Fibroblast of skin of abdomen (primary cell): ENCODE results near the gene CCDC187.
"Not testable (repeated sequence)": the region's sequence is repeated elsewhere in the genome, so short reads cannot be mapped to it uniquely, and the experiment has no call there.

Experiments
- DNase-seq: peaks from one replicate; pipeline ENCODE4 v3.0.0-alpha.2; 2013

Gene CCDC187

GRCh38 chr9:136326761-136327303 is 22.9 kb upstream of the CCDC187 start:
- peak; percentile 16 for DNase-seq

- DNase-seq, result peak; percentile 77
These were observed 22.3 kb upstream of the CCDC187 start for GRCh38 chr9:136326061-136326760.

- no peak for DNase-seq
These were observed 21.5 kb upstream of the CCDC187 start for GRCh38 chr9:136325358-136325757.

- DNase-seq, result no peak
These were observed 20.8 kb upstream of the CCDC187 start for GRCh38 chr9:136324501-136325300.

- DNase-seq, result no peak
These were observed 19.5 kb upstream of the CCDC187 start for GRCh38 chr9:136323371-136323789.

GRCh38 chr9:136322756-136323330 is 18.9 kb upstream of the CCDC187 start:
- no peak for DNase-seq

GRCh38 chr9:136321561-136321960 is 17.7 kb upstream of the CCDC187 start:
- DNase-seq, result no peak

- not testable (repeated sequence) for DNase-seq
These were observed 17.1 kb upstream of the CCDC187 start for GRCh38 chr9:136320972-136321371.

- DNase-seq, result not testable (repeated sequence)
These were observed 16.1 kb upstream of the CCDC187 start for GRCh38 chr9:136319955-136320354.

- DNase-seq, result not testable (repeated sequence)
These were observed 15.3 kb upstream of the CCDC187 start for GRCh38 chr9:136319244-136319643.

- DNase-seq, result no peak
These were observed 14.9 kb upstream of the CCDC187 start for GRCh38 chr9:136318776-136319241.

GRCh38 chr9:136318111-136318775 is 14.3 kb upstream of the CCDC187 start:
- no peak for DNase-seq

GRCh38 chr9:136317695-136318094 is 13.8 kb upstream of the CCDC187 start:
- no peak for DNase-seq

GRCh38 chr9:136316896-136317676 is 13.2 kb upstream of the CCDC187 start:
- no peak for DNase-seq

- no peak for DNase-seq
These were observed 12.4 kb upstream of the CCDC187 start for GRCh38 chr9:136316271-136316751.

GRCh38 chr9:136314944-136315343 is 11.1 kb upstream of the CCDC187 start:
- DNase-seq, result no peak

GRCh38 chr9:136314056-136314416 is 10.1 kb upstream of the CCDC187 start:
- no peak for DNase-seq

GRCh38 chr9:136313111-136314055 is 9.5 kb upstream of the CCDC187 start:
- no peak for DNase-seq

GRCh38 chr9:136312436-136312835 is 8.5 kb upstream of the CCDC187 start:
- peak; percentile 56 for DNase-seq

GRCh38 chr9:136312009-136312375 is 8.1 kb upstream of the CCDC187 start:
- no peak for DNase-seq
